ENCODE results near the gene LDLRAP1.
A peak's percentile ranks its signal among the peaks of the same experiment; 100 is the strongest.

Gene LDLRAP1, protein sequence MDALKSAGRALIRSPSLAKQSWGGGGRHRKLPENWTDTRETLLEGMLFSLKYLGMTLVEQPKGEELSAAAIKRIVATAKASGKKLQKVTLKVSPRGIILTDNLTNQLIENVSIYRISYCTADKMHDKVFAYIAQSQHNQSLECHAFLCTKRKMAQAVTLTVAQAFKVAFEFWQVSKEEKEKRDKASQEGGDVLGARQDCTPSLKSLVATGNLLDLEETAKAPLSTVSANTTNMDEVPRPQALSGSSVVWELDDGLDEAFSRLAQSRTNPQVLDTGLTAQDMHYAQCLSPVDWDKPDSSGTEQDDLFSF

DNA sequence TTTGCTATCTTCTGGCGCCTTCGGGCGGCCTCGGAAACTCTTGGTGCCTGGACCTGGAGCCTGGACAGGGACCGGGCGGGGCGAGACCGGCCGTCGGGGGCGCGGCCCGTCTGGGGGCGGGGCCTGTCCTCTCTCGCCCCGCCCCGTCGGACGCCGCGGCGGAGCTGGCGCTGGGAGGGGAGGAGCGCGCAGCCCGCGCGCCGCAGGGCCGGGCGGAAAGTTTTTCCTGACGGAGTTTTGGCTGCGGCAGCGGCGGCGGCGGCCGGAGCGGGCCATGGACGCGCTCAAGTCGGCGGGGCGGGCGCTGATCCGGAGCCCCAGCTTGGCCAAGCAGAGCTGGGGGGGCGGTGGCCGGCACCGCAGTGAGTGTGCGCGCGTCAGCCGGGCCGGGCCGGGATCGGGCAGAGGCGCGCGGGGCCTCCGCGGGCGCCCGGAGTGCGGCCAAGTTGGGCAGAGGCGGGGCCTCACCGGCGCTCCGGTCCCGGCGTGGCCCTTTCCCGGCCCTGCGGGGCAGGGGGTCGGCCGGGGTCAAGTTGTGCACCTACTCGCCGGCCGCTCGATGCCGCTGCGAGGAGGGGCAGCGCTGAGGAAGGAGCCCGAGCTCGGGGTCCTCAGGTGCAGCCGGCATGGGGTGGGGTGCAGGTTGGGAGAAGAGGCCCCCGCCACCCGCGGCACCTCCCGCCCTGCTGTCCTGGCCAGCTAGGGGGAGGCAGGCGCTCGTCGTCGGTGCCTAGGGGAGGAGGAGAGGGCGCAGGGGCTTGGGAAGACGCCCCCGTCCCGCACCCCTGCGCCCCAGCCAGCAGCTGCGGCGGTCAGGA is at the start of gene LDLRAP1:
TSS of gene LDLRAP1 (plus strand) at position 182 of the 818 bp plus-strand sequence. CDS start at position 275, 93 bp downstream.
- TF ChIP-seq, protein P1, sequence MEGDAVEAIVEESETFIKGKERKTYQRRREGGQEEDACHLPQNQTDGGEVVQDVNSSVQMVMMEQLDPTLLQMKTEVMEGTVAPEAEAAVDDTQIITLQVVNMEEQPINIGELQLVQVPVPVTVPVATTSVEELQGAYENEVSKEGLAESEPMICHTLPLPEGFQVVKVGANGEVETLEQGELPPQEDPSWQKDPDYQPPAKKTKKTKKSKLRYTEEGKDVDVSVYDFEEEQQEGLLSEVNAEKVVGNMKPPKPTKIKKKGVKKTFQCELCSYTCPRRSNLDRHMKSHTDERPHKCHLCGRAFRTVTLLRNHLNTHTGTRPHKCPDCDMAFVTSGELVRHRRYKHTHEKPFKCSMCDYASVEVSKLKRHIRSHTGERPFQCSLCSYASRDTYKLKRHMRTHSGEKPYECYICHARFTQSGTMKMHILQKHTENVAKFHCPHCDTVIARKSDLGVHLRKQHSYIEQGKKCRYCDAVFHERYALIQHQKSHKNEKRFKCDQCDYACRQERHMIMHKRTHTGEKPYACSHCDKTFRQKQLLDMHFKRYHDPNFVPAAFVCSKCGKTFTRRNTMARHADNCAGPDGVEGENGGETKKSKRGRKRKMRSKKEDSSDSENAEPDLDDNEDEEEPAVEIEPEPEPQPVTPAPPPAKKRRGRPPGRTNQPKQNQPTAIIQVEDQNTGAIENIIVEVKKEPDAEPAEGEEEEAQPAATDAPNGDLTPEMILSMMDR (IDR thresholded peaks at IDR 0.05; ENCODE audit: low read depth, low read length): no peak
- in situ Hi-C loops (cut with HindIII; ENCODE audit: low sequenced_read_pairs): no loop called here

DNA sequence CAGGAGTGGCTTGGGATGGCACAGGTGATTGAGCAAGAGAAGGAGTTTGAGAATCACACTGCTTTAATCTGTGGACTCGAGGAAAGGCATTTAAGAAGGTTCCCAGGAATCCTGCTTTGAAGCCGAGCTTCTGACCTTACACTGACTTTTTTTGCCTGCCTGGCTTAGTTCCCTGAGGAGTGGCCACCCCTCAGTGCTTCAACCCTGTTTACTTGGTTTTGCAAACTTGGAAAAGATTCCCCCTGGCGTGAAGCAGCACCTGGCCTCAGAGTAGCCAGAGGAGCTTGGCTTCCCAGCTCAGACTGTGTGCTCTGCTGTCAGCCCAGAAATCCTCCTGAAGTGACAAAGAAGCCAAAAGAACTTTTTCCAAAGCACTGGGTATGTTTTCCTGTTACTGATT is 48.5 kb upstream of the LDLRAP1 start:
- DNase-seq (ENCODE audit: low read depth, low spot score): no peak
- TF ChIP-seq, protein P1 (IDR thresholded peaks at IDR 0.05; ENCODE audit: low read depth, low read length): no peak
- no peak overlapping the region for H3K4me3 ChIP-seq (ENCODE audit: low read depth, low read length)
- in situ Hi-C loops (cut with HindIII; ENCODE audit: low sequenced_read_pairs): no loop called here

More for the DNA sequence above, at the start of gene LDLRAP1:
- DNase-seq (ENCODE audit: low read depth, low spot score): peak; percentile 70
- peak within 1 kb of the TSS; percentile 64 for H3K4me3 ChIP-seq (ENCODE audit: low read depth, low read length)

DNA sequence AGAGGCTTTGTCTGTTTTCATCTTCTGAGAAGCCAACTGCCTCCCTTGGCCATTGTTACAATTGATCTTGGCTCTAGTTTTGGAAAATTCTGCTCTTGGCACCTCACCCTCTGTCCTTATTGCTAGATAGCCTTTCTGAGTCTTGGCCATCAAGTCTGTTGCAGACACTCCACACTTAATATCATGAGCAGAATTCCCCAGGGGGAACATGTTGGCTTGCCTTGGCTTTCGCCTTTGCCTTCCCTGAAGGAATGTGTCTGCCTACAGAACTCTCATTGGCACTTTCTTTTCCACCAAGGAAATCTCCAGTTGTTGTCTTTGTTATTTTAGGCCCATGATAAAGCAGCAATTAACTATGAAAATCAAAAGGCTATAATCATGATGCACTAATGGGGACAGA is 42.7 kb upstream of the LDLRAP1 start:
- TF ChIP-seq, protein P1 (IDR thresholded peaks at IDR 0.05; ENCODE audit: low read depth, low read length): no peak
- in situ Hi-C loops (cut with HindIII; ENCODE audit: low sequenced_read_pairs): no loop called here
- H3K4me3 ChIP-seq (ENCODE audit: low read depth, low read length): no peak overlapping the region

DNA sequence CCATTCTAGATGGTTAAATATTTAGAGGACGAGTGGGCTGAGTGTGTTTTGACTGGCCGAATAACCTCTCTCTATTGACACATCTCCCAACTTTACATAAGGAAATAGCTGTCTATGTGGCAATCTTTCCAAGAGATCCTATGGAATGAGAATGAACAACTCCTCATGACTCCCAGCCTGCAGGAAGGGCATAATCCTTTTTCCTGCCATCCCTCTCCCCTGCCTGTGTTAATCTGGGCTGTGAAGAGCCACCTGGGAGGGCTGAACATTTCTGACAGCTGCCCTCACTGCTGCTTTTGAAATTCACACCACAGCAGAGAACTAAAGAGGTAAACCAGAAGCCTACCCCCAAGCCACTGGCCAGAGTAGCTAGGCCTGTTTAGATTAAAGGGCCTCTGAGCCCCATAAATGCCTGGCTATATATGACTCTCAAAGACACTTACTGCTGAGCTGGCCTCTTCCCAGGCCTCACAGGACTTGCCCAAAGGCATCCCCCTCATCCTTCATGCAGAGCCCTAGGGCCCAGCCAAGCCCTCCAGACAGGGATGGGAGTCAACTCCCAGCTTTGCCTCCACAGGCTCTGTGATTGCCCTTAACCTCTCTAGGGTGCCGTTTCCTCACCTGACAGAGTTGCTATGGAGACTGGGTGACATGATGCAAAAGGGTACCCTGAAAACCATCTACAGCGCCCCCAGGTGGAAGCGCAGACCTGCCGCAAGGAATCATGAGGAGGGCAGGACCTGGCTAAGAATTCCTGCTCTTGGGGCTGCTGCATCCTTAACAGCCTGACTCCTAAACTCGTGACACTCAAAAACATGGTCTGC is 42.0 kb upstream of the LDLRAP1 start:
- H3K4me3 ChIP-seq (ENCODE audit: low read depth, low read length): no peak overlapping the region
- DNase-seq (ENCODE audit: low read depth, low spot score): no peak
- TF ChIP-seq, protein P1 (IDR thresholded peaks at IDR 0.05; ENCODE audit: low read depth, low read length): peak; percentile 24
- in situ Hi-C loops (cut with HindIII; ENCODE audit: low sequenced_read_pairs): no loop called here

More for the DNA sequence above, 42.7 kb upstream of the LDLRAP1 start:
- no peak for DNase-seq (ENCODE audit: low read depth, low spot score)

DNA sequence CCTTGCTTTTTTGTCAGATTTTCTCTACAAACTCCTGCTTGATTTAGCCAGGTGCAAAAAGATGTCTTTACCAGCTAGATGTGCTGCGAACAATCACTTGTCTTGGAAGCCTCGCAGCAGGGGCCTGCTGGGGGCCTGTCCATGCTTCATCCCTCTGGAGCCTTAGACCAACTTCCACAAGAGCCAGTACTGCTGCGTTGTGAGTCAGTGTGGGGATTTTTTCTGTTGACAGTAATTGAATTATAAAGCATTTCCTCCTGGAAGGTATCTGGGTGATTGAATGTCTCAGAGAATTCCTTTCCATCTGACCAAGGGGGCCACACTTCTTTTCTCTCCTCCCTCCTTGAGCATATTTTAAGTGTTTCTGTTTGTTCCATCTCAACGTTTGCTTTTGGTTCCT is 40.4 kb upstream of the LDLRAP1 start:
- H3K4me3 ChIP-seq (ENCODE audit: low read depth, low read length): no peak overlapping the region
- peak; percentile 54 for DNase-seq (ENCODE audit: low read depth, low spot score)
- in situ Hi-C loops (cut with HindIII; ENCODE audit: low sequenced_read_pairs): no loop called here
- TF ChIP-seq, protein P1 (IDR thresholded peaks at IDR 0.05; ENCODE audit: low read depth, low read length): no peak
